ENCODE data around the gene ATAD3B. TPM values are rescaled to one million over a fixed set of nuclear protein-coding genes. Genes with fewer than 3 reads are reported as not detected.

Gene ATAD3B
- total and polyA plus RNA-seq, 2 of the 13 experiments (the other 11 are each of a cell fraction or from before 2014, with no cell fraction given): 9.6 to 31.1 TPM

DNA sequence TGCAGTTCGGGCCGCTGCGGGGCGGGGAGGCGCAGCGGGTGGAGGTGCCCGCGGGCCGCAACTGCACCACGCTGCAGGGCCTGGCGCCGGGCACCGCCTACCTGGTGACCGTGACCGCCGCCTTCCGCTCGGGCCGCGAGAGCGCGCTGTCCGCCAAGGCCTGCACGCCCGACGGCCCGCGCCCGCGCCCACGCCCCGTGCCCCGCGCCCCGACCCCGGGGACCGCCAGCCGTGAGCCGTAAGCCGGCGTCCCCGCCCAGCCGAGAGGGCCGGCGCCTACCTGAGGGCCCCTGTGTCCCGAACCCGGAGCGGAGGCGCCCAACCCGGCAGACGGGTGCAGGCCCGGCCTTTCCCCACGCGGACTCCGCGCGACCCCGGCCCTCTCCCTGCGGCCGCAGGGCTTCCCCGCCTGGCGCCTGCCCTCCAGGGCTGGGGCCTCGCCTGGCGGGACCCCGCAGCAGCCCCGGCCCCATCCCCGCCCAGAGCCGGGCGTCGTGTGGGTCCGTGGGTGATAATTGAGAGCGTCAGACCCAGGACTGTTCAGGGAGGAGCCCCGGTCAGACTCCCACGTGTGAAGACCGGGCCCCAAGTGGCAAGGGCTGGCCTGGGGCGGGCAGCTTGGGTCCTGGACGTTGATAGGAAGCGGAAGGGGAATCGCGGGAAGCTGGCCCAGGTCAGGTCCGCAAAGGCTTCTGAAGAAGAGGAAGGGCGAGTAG is 31.9 kb upstream of the ATAD3B start:
- 98% methylated on average over 74 of the region's 82 CpGs for WGBS (ENCODE audit: low lambda C conversion rate)
- FAIRE-seq (no peak), ATAC-seq (no peak), DNase-seq (ENCODE audit: low spot score) (no peak)
- Histone ChIP-seq H3K4me2 (ENCODE audit: low read depth, low read length) (no peak overlapping the region), H3K36me3 (replicated peaks in 1 of 2; ENCODE audit: control insufficient read depth in 1 of 2, insufficient read depth in 2 of 2, low read length in 2 of 2) (peaks cover 0 to 2% of the 10 kb centered on the region in 2 experiments; a peak in 1 of 5 replicates), H3K9ac (ENCODE audit: insufficient read depth, low read depth, low read length) (no peak overlapping the region), H3K27me3 (ENCODE audit: control insufficient read depth in 1 of 2, insufficient read depth in 2 of 2, low read length in 2 of 2) (no peaks in the 10 kb centered on the region), H3K4me1 (ENCODE audit: insufficient read depth, low read length) (peaks cover 56% of the 10 kb centered on the region), H4K20me1 (ENCODE audit: insufficient read depth, low read length) (no peaks in the 10 kb centered on the region), H3K9me3 (ENCODE audit: low read length) (no peaks in the 10 kb centered on the region), H2AFZ (ENCODE audit: low read length) (no peak overlapping the region), H3K27ac (ENCODE audit: extremely low read length, insufficient read depth, low read length) (no peak overlapping the region), H3K79me2 (ENCODE audit: insufficient read depth, low read length) (peaks cover 27% of the 10 kb centered on the region), H3K4me3 (replicated peaks in 1 of 3; ENCODE audit: insufficient read depth in 1 of 3, low read depth in 2 of 3, low read length in 3 of 3) (no peak overlapping the region)
- in situ Hi-C loops (cut with HindIII; ENCODE audit: extremely low pct_ligation_motif_present, low pct_unique_long_range_greater_than_20kb): loop anchor here (5.0 kb wide), 1 partner anchor 37 kb away; no protein-coding TSS in a partner anchor
- POLR2A ChIA-PET: interaction anchor here (1.0 to 5.4 kb wide), 5 partner anchors 8 to 65 kb away, joined by 3 to 76 read pairs (median 15); partner anchors contain the start of genes ANKRD65, AURKAIP1 and MRPL20
- no TSS peak for BruUV-seq (replicated peaks)
- TF ChIP-seq RBFOX2 (IDR thresholded peaks at IDR 0.05; ENCODE audit: low read depth, low read length) (peak; percentile 66; the same call in 1 of the 2 replicates), AGO2 (optimal IDR thresholded peaks at IDR 0.05; ENCODE audit: low read depth, low read length) (peak; percentile 19), TEAD2 (CRISPR knock-in tag; IDR thresholded peaks at IDR 0.05) (no peak)
- CTCF ChIA-PET (ENCODE audit: low intra/inter-chr PET ratio, low total read pairs): no interaction called here
- intact Hi-C loops (cut with micrococcal nuclease; ENCODE audit: unreplicated experiment): loop anchor here (5.0 kb wide), 1 partner anchor 32 kb away; the partner anchor contains the start of gene MRPL20

DNA sequence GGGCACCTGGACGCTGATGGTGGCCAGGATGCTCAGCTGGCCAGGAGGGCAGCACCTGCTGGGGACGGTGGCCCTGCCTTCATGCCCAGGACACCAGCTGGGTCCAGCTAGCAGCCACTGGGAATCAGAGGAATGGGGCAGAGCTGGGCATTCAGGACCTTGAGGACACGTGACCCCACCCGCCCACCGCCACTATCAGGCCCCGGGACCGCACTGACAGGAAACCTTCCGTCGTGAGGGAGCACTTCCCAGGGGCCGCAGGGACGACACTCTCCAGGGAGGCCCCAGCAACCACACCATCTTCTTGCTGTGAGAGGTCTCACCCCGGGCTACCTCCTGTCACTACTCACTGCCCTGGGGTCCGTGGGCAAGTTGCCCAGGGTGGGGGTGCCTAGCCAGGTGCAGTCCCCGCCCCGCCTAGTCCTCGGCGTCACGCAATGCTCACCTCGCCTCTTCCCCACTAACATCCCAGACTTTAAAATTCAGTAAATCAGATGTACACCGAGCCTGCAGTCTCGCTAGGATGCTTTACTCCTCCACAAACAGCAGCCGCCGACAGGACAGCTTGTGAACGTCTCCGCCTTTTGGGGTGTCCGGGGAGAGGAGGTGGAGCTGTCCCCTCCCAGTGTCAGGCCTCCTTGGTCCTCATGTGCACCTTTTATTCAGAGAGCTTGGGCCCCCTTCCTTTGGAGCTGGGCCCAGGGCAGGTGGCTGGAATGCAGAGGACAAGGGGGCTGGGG is 31.1 kb upstream of the ATAD3B start:
- Histone ChIP-seq H2AFZ (ENCODE audit: low read length) (no peak overlapping the region), H3K36me3 (replicated peaks in 1 of 2; ENCODE audit: control insufficient read depth in 1 of 2, insufficient read depth in 2 of 2, low read length in 2 of 2) (peaks cover 0 to 2% of the 10 kb centered on the region in 2 experiments; a peak in 1 of 5 replicates), H3K4me2 (ENCODE audit: low read depth, low read length) (peak overlapping the region; percentile 75), H4K20me1 (ENCODE audit: insufficient read depth, low read length) (no peaks in the 10 kb centered on the region), H3K9ac (ENCODE audit: insufficient read depth, low read depth, low read length) (peak overlapping the region; percentile 38; the same call in 1 of the 2 replicates), H3K4me1 (ENCODE audit: insufficient read depth, low read length) (peaks cover 56% of the 10 kb centered on the region), H3K79me2 (ENCODE audit: insufficient read depth, low read length) (peaks cover 22% of the 10 kb centered on the region), H3K4me3 (replicated peaks in 1 of 3; ENCODE audit: insufficient read depth in 1 of 3, low read depth in 2 of 3, low read length in 3 of 3) (peak overlapping the region in 1 of 3 experiments; percentile 66; a peak in 1 of 6 replicates), H3K27me3 (ENCODE audit: control insufficient read depth in 1 of 2, insufficient read depth in 2 of 2, low read length in 2 of 2) (no peaks in the 10 kb centered on the region), H3K27ac (ENCODE audit: extremely low read length, insufficient read depth, low read length) (no peak overlapping the region), H3K9me3 (ENCODE audit: low read length) (no peaks in the 10 kb centered on the region)
- in situ Hi-C loops (cut with HindIII; ENCODE audit: extremely low pct_ligation_motif_present, low pct_unique_long_range_greater_than_20kb) (no loop called here), intact Hi-C loops (cut with micrococcal nuclease; ENCODE audit: unreplicated experiment) (loop anchor here (5.0 kb wide), 1 partner anchor 33 kb away; the partner anchor contains the start of gene MRPL20)
- WGBS (ENCODE audit: low lambda C conversion rate): 84% methylated on average over 17 of the region's 26 CpGs
- ChIA-PET POLR2A (interaction anchor here (1.0 to 5.4 kb wide), 10 partner anchors 9 to 65 kb away, joined by 3 to 76 read pairs (median 8); partner anchors contain the start of genes ANKRD65, AURKAIP1, CCNL2 and MRPL20), CTCF (ENCODE audit: low intra/inter-chr PET ratio, low total read pairs) (interaction anchor here (0.6 to 1.6 kb wide), 3 partner anchors 10 to 33 kb away, joined by 3 to 10 read pairs (median 3); partner anchors contain the start of gene MRPL20)
- ATAC-seq (no peak), DNase-seq (ENCODE audit: low spot score) (no peak), FAIRE-seq (no peak)
- BruUV-seq (replicated peaks): TSS peak; percentile 55
- TF ChIP-seq NFKB2 (CRISPR knock-in tag; IDR thresholded peaks at IDR 0.05; ENCODE audit: borderline replicate concordance) (no peak), ZNF546 (CRISPR knock-in tag; conservative IDR thresholded peaks at IDR 0.05) (no peak)
- TF ChIP-seq, protein P1, sequence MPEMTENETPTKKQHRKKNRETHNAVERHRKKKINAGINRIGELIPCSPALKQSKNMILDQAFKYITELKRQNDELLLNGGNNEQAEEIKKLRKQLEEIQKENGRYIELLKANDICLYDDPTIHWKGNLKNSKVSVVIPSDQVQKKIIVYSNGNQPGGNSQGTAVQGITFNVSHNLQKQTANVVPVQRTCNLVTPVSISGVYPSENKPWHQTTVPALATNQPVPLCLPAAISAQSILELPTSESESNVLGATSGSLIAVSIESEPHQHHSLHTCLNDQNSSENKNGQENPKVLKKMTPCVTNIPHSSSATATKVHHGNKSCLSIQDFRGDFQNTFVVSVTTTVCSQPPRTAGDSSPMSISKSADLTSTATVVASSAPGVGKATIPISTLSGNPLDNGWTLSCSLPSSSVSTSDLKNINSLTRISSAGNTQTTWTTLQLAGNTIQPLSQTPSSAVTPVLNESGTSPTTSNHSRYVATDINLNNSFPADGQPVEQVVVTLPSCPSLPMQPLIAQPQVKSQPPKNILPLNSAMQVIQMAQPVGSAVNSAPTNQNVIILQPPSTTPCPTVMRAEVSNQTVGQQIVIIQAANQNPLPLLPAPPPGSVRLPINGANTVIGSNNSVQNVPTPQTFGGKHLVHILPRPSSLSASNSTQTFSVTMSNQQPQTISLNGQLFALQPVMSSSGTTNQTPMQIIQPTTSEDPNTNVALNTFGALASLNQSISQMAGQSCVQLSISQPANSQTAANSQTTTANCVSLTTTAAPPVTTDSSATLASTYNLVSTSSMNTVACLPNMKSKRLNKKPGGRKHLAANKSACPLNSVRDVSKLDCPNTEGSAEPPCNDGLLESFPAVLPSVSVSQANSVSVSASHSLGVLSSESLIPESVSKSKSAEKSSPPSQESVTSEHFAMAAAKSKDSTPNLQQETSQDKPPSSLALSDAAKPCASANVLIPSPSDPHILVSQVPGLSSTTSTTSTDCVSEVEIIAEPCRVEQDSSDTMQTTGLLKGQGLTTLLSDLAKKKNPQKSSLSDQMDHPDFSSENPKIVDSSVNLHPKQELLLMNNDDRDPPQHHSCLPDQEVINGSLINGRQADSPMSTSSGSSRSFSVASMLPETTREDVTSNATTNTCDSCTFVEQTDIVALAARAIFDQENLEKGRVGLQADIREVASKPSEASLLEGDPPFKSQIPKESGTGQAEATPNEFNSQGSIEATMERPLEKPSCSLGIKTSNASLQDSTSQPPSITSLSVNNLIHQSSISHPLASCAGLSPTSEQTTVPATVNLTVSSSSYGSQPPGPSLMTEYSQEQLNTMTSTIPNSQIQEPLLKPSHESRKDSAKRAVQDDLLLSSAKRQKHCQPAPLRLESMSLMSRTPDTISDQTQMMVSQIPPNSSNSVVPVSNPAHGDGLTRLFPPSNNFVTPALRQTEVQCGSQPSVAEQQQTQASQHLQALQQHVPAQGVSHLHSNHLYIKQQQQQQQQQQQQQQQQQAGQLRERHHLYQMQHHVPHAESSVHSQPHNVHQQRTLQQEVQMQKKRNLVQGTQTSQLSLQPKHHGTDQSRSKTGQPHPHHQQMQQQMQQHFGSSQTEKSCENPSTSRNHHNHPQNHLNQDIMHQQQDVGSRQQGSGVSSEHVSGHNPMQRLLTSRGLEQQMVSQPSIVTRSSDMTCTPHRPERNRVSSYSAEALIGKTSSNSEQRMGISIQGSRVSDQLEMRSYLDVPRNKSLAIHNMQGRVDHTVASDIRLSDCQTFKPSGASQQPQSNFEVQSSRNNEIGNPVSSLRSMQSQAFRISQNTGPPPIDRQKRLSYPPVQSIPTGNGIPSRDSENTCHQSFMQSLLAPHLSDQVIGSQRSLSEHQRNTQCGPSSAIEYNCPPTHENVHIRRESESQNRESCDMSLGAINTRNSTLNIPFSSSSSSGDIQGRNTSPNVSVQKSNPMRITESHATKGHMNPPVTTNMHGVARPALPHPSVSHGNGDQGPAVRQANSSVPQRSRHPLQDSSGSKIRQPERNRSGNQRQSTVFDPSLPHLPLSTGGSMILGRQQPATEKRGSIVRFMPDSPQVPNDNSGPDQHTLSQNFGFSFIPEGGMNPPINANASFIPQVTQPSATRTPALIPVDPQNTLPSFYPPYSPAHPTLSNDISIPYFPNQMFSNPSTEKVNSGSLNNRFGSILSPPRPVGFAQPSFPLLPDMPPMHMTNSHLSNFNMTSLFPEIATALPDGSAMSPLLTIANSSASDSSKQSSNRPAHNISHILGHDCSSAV (CRISPR knock-in tag; IDR thresholded peaks at IDR 0.05; ENCODE audit: borderline replicate concordance): no peak
